ENCODE results near the gene SELENOO. TPM values are rescaled to one million over a fixed set of nuclear protein-coding genes. Genes with fewer than 3 reads are reported as not detected.

Gene SELENOO
- total and polyA plus RNA-seq, 2 of the 13 experiments (the other 11 are each of a cell fraction or from before 2014, with no cell fraction given) = 14.4 to 19.0 TPM

DNA sequence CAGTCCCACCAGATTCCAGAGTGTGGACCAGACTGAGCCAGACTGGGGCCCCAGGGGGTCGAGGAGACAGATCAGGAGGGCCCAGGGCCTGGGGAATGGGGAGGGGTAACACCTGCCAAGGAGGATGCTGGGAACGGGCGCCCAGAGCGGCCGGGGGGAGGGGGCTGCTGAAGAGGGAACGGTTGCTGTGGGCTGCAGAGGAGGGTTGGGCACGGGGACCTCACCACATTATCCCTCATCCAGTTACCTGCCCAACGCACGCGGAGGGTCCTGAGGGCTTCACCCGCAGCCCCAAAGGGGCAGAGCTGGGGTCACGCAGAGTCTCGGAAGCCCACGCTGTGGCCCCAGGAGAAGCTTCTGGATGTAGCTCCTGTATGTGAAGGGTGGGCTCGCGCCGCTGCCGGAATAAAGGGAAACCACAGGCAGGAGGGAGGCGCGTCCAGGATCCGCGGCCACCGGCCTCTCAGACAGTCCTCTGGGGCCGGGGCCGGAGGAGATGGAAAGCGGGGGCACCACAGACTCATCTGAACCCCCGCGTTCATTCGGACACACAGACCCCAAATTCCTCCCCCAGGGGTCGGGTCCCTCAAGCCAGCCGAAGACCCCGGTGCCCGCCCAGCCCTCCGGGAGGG is 866 bp upstream of the SELENOO start (continued):
- TF ChIP-seq, protein P1, sequence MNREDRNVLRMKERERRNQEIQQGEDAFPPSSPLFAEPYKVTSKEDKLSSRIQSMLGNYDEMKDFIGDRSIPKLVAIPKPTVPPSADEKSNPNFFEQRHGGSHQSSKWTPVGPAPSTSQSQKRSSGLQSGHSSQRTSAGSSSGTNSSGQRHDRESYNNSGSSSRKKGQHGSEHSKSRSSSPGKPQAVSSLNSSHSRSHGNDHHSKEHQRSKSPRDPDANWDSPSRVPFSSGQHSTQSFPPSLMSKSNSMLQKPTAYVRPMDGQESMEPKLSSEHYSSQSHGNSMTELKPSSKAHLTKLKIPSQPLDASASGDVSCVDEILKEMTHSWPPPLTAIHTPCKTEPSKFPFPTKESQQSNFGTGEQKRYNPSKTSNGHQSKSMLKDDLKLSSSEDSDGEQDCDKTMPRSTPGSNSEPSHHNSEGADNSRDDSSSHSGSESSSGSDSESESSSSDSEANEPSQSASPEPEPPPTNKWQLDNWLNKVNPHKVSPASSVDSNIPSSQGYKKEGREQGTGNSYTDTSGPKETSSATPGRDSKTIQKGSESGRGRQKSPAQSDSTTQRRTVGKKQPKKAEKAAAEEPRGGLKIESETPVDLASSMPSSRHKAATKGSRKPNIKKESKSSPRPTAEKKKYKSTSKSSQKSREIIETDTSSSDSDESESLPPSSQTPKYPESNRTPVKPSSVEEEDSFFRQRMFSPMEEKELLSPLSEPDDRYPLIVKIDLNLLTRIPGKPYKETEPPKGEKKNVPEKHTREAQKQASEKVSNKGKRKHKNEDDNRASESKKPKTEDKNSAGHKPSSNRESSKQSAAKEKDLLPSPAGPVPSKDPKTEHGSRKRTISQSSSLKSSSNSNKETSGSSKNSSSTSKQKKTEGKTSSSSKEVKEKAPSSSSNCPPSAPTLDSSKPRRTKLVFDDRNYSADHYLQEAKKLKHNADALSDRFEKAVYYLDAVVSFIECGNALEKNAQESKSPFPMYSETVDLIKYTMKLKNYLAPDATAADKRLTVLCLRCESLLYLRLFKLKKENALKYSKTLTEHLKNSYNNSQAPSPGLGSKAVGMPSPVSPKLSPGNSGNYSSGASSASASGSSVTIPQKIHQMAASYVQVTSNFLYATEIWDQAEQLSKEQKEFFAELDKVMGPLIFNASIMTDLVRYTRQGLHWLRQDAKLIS (CRISPR knock-in tag; IDR thresholded peaks at IDR 0.05) = no peak
- TF ChIP-seq SATB2 (CRISPR knock-in tag; IDR thresholded peaks at IDR 0.05) = no peak
- TF ChIP-seq RBAK (CRISPR knock-in tag; IDR thresholded peaks at IDR 0.05) = no peak
- TF ChIP-seq SOX5 (CRISPR knock-in tag; IDR thresholded peaks at IDR 0.05; ENCODE audit: borderline replicate concordance) = no peak
- no peak for TF ChIP-seq ZNF235 (CRISPR knock-in tag; IDR thresholded peaks at IDR 0.05; ENCODE audit: borderline replicate concordance)
- no peak for TF ChIP-seq XBP1 (CRISPR knock-in tag; IDR thresholded peaks at IDR 0.05)
- no peak for TF ChIP-seq NBN (conservative IDR thresholded peaks at IDR 0.05)
- no peak for TF ChIP-seq ZNF317 (CRISPR knock-in tag; IDR thresholded peaks at IDR 0.05)
- peak; percentile 58; the same call in 1 of the 2 replicates for TF ChIP-seq AKAP8 (CRISPR knock-in tag; IDR thresholded peaks at IDR 0.05)
- peak; percentile 90 for TF ChIP-seq RBM22 (optimal IDR thresholded peaks at IDR 0.05; ENCODE audit: low read length)
- no peak for TF ChIP-seq ZNF629 (CRISPR knock-in tag; conservative IDR thresholded peaks at IDR 0.05)
- no peak for TF ChIP-seq ONECUT2 (CRISPR knock-in tag; IDR thresholded peaks at IDR 0.05)
- no peak for TF ChIP-seq MYC (CRISPR knock-in tag; IDR thresholded peaks at IDR 0.05; ENCODE audit: borderline replicate concordance)
- TF ChIP-seq ZSCAN29 (CRISPR knock-in tag; conservative IDR thresholded peaks at IDR 0.05) = no peak
- peak; percentile 88 for TF ChIP-seq AGO1 (IDR thresholded peaks at IDR 0.05; ENCODE audit: low read depth, low read length, poor library complexity, severe bottlenecking)
- no peak for TF ChIP-seq ZSCAN20 (CRISPR knock-in tag; IDR thresholded peaks at IDR 0.05; ENCODE audit: borderline replicate concordance)
- TF ChIP-seq ZNF572 (CRISPR knock-in tag; IDR thresholded peaks at IDR 0.05) = no peak
- no peak for TF ChIP-seq ZNF335 (CRISPR knock-in tag; IDR thresholded peaks at IDR 0.05)
- TF ChIP-seq, protein P2, sequence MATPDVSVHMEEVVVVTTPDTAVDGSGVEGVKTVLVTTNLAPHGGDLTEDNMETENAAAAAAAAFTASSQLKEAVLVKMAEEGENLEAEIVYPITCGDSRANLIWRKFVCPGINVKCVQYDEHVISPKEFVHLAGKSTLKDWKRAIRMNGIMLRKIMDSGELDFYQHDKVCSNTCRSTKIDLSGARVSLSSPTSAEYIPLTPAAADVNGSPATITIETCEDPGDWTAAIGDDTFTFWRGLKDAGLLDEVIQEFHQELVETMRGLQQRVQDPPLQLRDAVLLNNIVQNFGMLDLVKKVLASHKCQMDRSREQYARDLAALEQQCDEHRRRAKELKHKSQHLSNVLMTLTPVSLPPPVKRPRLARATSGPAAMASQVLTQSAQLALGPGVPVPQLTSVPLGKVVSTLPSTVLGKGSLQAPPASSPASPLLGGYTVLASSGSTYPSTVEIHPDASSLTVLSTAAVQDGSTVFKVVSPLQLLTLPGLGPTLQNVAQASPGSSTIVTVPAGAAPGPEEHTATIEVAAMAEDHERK (CRISPR knock-in tag; IDR thresholded peaks at IDR 0.05; ENCODE audit: low read depth) = no peak
- TF ChIP-seq PITX1 (CRISPR knock-in tag; IDR thresholded peaks at IDR 0.05) = no peak
- no peak for TF ChIP-seq ZNF724P (CRISPR knock-in tag; IDR thresholded peaks at IDR 0.05; ENCODE audit: borderline replicate concordance)
- TF ChIP-seq CCAR2 (optimal IDR thresholded peaks at IDR 0.05; ENCODE audit: low read depth, low read length) = no peak
- TF ChIP-seq, protein P3, sequence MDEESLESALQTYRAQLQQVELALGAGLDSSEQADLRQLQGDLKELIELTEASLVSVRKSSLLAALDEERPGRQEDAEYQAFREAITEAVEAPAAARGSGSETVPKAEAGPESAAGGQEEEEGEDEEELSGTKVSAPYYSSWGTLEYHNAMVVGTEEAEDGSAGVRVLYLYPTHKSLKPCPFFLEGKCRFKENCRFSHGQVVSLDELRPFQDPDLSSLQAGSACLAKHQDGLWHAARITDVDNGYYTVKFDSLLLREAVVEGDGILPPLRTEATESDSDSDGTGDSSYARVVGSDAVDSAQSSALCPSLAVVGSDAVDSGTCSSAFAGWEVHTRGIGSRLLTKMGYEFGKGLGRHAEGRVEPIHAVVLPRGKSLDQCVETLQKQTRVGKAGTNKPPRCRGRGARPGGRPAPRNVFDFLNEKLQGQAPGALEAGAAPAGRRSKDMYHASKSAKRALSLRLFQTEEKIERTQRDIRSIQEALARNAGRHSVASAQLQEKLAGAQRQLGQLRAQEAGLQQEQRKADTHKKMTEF (CRISPR knock-in tag; IDR thresholded peaks at IDR 0.05) = 0 out of 2 replicates have a peak, but pooled peaks have one; percentile 13
- TF ChIP-seq, protein P4, sequence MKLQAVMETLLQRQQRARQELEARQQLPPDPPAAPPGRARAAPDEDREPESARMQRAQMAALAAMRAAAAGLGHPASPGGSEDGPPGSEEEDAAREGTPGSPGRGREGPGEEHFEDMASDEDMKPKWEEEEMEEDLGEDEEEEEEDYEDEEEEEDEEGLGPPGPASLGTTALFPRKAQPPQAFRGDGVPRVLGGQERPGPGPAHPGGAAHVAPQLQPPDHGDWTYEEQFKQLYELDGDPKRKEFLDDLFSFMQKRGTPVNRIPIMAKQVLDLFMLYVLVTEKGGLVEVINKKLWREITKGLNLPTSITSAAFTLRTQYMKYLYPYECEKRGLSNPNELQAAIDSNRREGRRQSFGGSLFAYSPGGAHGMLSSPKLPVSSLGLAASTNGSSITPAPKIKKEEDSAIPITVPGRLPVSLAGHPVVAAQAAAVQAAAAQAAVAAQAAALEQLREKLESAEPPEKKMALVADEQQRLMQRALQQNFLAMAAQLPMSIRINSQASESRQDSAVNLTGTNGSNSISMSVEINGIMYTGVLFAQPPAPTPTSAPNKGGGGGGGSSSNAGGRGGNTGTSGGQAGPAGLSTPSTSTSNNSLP (IDR thresholded peaks at IDR 0.05; ENCODE audit: low read depth, low read length) = no peak

Measured in HepG2 (cell line).